Omental fat pad (tissue), 4 donors: ENCODE data around the gene ABR. TPM values are rescaled to one million over a fixed set of nuclear protein-coding genes. Genes with fewer than 3 reads are reported as not detected.
A peak's percentile ranks its signal among the peaks of the same experiment; 100 is the strongest.

Experiments used
- ATAC-seq: fragments of 150-250 bp; one replicate; pipeline ENCODE4 v1.9.1; 2016; ENCODE audit warnings: mild to moderate bottlenecking, moderate library complexity; ENCODE audit not compliant: low FRiP score
- DNase-seq: peaks from one replicate; pipeline ENCODE4 v3.0.0-alpha.2; 2019; ENCODE audit warnings: low spot score
- total RNA-seq, 4 donors: library from RNA; depleted of rRNA; stranded (reverse); fragments of >200 nt; gene quantifications; one replicate each; pipeline ENCODE4 v1.1.0, GENCODE V29; 2016
- TF ChIP-seq, protein P1 (sequence below), 3 donors: fragments of 450-650 bp; IDR thresholded peaks; one replicate each; pipeline ENCODE4 v1.5.1; 2016 to 2017; ENCODE audit warnings: antibody characterized with exemption in 3 of 3, mild to moderate bottlenecking in 3 of 3, moderate library complexity in 2 of 3

Gene ABR
- total RNA-seq, 4 donors from 2014 or later = 51.1 to 92.1 (median 75.8) TPM

GRCh38 chr17:1111599-1112443 lies 68.0 kb downstream of the ABR start:
- TF ChIP-seq, protein P1, sequence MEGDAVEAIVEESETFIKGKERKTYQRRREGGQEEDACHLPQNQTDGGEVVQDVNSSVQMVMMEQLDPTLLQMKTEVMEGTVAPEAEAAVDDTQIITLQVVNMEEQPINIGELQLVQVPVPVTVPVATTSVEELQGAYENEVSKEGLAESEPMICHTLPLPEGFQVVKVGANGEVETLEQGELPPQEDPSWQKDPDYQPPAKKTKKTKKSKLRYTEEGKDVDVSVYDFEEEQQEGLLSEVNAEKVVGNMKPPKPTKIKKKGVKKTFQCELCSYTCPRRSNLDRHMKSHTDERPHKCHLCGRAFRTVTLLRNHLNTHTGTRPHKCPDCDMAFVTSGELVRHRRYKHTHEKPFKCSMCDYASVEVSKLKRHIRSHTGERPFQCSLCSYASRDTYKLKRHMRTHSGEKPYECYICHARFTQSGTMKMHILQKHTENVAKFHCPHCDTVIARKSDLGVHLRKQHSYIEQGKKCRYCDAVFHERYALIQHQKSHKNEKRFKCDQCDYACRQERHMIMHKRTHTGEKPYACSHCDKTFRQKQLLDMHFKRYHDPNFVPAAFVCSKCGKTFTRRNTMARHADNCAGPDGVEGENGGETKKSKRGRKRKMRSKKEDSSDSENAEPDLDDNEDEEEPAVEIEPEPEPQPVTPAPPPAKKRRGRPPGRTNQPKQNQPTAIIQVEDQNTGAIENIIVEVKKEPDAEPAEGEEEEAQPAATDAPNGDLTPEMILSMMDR (IDR thresholded peaks at IDR 0.05) = no peak
- ATAC-seq (peak; percentile 7), DNase-seq (no peak)

DNA sequence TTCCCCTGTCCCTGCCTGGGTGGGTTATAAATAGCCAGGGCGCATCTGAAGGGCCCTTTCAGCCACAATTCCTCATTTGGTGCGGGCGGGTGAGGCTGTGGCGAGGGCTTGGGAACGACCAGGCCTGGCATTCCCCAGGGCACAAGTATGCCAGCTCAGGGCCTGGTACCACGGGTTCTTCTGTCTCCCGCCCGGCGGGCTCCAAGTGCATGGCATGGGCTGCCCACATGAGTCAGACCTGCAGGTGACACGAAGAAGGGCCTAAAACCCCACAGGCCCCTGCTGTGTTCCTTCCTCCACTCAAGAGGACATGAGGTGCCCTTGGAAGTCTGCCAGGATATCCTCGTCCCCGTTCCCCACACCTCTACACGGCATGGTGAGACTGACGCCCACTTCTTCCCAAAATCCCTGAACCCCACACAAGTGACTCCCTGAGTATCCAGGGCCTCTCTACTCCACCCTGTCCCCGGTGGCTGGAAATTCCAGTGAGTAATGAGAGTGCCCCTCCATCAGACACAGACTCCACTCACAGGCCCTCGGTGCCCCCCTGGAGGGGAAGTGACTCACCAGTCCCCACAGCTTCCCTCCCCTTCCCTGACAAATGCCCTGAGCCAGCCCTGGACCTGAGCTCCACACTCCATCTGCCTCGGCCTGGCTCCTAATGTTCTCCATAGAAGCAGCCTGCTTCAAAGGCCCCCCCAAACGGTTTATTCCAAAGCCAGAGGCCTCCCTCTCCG lies 68.8 kb downstream of the ABR start:
- TF ChIP-seq, protein P1 (IDR thresholded peaks at IDR 0.05) = no peak
- ATAC-seq = peak; percentile 51
- no peak for DNase-seq

GRCh38 chr17:1110541-1110861 lies 69.3 kb downstream of the ABR start:
- DNase-seq = no peak
- TF ChIP-seq, protein P1 (IDR thresholded peaks at IDR 0.05) = no peak
- ATAC-seq = no peak

DNA sequence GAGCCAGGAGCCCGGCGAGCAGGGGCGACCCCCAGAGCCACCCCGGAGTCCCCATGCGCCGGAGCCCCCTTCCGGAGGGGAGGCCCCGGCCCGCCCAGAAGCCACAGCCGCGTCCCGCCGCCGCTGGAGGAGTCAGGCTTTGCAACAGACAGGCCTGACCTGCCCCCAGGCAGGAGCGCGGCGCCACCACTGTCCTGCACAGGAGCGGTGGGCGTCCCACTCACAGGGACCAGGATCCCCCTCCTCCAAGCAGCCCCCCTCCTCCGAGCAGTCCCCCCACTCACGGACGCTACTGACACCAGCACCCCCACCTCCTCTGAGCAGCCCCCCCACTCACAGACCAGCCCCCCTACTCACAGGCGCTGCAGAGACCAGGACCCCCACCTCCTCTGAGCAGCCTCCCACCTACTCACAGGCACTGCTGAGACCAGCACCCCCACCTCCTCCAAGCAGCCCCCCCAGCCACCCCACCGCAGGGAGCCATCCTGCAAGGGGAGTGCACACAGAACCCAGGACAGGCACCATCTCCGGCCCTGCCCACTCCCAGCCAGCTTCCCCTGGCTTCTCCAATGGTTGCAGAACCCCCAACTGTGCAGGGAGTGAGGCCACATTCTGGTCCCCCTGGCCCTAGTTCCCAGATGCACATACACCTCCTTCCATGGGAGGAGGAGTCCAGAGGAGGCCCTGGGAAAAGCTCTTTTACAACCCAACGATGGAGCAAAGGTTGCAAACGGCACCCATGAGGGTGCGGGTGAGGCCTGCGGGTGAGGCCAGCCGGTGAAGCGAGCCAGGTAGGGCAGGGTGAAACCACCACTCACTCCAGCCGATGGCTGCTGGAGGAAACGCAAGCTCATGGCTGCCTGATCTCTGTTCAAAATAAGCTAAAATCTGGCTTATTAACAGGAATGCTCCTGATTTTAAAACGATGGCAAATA lies 69.9 kb downstream of the ABR start:
- ATAC-seq = peak; percentile 2
- TF ChIP-seq, protein P1 (IDR thresholded peaks at IDR 0.05) = no peak
- DNase-seq = no peak

- DNase-seq = no peak
- TF ChIP-seq, protein P1 (IDR thresholded peaks at IDR 0.05) = no peak
- ATAC-seq = peak; percentile 29
These were observed 70.8 kb downstream of the ABR start for GRCh38 chr17:1108765-1109605.

DNA sequence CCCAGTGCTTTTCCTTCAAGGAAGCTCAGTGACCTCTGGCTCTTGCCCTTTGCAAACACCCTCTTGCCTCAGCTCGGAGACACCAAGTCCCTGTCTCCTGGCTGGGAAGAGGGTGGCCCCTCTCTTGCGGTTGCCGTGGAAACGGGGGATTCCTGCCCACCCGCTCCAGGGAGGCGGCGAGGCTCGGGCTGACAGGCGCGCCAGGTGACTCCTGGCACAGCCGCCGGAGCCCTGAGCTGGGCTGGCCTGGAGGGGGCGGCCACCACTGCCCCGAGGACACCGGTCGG lies 71.4 kb downstream of the ABR start:
- ATAC-seq = peak; percentile 3

More for the DNA sequence above, 71.4 kb downstream of the ABR start:
- no peak for DNase-seq
- TF ChIP-seq, protein P1 (IDR thresholded peaks at IDR 0.05) = no peak
